ENCODE results near the gene SPC25.

Gene SPC25

DNA sequence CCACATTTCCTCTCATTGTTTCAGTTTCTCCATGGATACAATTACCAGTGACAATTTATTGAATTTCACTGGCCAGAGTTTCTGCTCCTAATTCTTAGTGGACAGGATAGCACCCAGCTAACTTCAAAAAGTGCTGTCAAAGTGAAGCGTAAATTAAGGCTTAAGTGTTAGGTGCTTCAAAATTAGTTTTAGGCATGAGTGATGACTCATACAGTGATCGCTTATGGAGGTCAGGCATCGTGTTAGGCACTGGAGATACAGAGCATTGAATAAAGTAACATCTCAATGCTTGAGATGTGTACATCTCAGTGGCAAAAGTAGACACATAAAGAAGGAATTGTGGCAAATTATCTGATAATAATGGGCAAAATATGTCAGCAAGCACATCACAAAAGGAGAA is 47.0 kb downstream of the SPC25 start:
- TF ChIP-seq, protein P1, sequence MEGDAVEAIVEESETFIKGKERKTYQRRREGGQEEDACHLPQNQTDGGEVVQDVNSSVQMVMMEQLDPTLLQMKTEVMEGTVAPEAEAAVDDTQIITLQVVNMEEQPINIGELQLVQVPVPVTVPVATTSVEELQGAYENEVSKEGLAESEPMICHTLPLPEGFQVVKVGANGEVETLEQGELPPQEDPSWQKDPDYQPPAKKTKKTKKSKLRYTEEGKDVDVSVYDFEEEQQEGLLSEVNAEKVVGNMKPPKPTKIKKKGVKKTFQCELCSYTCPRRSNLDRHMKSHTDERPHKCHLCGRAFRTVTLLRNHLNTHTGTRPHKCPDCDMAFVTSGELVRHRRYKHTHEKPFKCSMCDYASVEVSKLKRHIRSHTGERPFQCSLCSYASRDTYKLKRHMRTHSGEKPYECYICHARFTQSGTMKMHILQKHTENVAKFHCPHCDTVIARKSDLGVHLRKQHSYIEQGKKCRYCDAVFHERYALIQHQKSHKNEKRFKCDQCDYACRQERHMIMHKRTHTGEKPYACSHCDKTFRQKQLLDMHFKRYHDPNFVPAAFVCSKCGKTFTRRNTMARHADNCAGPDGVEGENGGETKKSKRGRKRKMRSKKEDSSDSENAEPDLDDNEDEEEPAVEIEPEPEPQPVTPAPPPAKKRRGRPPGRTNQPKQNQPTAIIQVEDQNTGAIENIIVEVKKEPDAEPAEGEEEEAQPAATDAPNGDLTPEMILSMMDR (IDR thresholded peaks at IDR 0.05; ENCODE audit: insufficient read depth, missing control alignments): no peak
- DNase-seq (ENCODE audit: insufficient read length, low spot score): no peak
- no peak for FAIRE-seq

DNA sequence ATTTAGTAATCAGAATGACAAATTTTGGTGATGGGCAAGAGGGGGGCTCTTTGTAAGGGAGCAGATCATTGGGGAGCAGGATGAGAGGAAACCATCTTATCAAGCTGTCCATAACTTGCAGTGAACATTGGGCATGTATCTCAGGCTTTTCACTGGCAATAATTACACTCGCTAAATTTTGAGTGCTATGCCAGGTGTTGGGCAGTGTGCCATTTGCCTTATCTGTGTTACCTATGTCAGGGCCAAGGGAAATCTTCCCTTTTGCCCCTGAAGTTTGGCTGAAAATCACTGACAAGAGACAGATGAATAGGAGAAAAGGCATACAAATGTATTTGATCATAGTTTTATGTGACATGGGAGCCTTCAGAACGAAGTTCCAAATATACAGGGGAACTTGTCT is 48.8 kb downstream of the SPC25 start:
- DNase-seq (ENCODE audit: insufficient read length, low spot score) (no peak), FAIRE-seq (no peak)
- TF ChIP-seq, protein P1 (IDR thresholded peaks at IDR 0.05; ENCODE audit: insufficient read depth, missing control alignments): no peak

DNA sequence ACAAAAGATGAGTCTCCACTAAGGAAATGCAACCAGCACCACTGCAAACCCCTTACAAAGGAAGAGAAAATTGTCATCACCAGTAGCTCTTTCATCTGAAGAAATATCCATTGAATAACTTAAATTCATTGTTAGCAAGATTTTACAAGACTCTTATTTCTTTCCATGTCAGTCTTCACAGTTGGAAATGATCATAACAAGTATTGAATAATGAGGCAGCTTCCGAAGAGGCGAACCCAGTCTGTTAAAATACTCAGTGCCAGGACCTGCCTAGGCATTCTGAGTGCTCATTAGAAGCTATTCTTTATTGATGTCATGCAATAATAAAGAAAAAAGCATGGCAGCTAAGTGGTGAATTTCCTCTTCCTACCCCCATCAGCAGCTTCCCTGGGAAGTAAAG is 54.3 kb downstream of the SPC25 start:
- FAIRE-seq (no peak), DNase-seq (ENCODE audit: insufficient read length, low spot score) (no peak)
- TF ChIP-seq, protein P1 (IDR thresholded peaks at IDR 0.05; ENCODE audit: insufficient read depth, missing control alignments): no peak

DNA sequence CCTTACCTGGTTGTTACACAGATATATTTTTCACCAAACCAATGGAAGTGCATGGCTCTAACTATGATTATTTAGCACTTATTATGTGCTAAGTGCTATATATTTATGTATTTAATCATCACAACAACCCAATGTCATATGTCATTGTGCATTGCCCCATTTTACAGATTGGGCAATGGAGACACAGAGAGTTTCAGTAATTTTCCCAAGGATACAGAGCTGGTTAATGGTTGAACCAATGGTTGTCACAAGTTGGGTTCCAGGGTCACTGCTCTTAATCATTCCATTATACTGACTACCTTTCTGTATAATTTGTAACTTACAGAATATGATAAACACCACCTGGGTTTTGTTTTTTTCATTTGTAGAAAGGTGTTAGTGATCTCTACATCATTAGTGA is 58.6 kb downstream of the SPC25 start:
- TF ChIP-seq, protein P1 (IDR thresholded peaks at IDR 0.05; ENCODE audit: insufficient read depth, missing control alignments): no peak
- DNase-seq (ENCODE audit: insufficient read length, low spot score) (no peak), FAIRE-seq (no peak)

DNA sequence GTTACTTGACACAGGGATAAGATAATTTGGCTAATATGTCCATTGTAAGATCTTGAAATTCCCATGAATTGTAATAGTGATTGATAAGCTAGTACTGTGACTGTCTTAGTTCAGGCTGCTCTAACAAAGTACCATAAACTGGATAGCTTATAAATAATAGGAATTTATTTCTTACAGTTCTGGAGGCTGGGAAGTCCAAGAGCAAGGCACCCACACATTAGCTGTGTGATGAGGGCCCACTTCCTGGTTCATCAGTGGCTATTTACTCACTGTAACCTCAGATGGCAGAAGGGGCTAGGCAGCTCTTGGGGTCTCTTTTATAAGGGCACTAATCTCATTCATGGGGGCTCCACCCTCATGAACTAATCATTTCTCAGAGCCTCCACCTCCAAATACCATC is 59.3 kb downstream of the SPC25 start:
- TF ChIP-seq, protein P1 (IDR thresholded peaks at IDR 0.05; ENCODE audit: insufficient read depth, missing control alignments): no peak
- no peak for FAIRE-seq

DNA sequence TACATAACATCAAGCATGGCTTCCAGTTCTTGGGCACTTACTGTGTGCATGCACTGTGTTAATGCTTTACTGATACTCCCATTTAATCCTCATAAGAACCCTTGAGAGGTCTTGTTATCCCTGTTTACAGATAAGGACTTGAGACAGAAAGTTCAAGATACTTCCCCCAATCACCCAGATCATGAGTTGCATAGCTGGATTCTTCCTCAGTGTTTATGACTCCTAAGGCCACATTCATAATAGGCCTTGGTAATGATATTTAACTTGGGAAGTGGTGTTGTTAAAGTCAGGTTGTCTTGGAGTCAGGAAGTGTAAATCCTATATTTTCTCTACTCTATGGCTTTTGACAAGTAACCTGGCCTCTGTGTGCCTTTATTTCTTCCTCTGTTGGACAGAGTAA is 65.1 kb downstream of the SPC25 start:
- DNase-seq (ENCODE audit: insufficient read length, low spot score): no peak
- FAIRE-seq: no peak
- TF ChIP-seq, protein P1 (IDR thresholded peaks at IDR 0.05; ENCODE audit: insufficient read depth, missing control alignments): no peak

More for the DNA sequence above, 59.3 kb downstream of the SPC25 start:
- no peak for DNase-seq (ENCODE audit: insufficient read length, low spot score)

DNA sequence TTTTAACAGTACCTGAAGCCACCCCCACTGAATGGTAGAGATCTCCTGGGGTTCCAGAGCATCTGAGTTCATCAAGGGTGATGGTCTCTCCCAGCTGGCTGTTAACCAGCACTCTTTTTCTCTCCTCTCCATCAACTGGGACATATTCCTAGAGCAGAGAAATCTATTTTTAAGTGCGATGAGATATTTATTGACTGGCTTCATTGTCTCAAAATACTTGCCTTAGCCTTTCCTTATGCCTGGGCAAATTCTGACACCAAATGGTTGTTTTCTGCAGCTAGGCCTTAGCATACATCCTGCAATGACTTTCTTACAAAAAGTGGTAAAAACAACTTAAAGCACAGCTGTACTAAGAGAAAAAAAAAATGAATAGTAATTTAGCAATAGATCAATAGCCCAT is 68.2 kb downstream of the SPC25 start:
- FAIRE-seq (no peak), DNase-seq (ENCODE audit: insufficient read length, low spot score) (no peak)
- TF ChIP-seq, protein P1 (IDR thresholded peaks at IDR 0.05; ENCODE audit: insufficient read depth, missing control alignments): no peak

Measured in D721Med (cell line).